HL-60 (cell line): Measurements from ENCODE around the gene CNTRL.

Experiments used
- CTCF ChIP-seq: IDR thresholded peaks from one replicate; pipeline ENCODE4 v1.5.1; 2011; ENCODE audit warnings: low read length, control low read depth, inconsistent platforms; ENCODE audit not compliant: insufficient read depth
- REST ChIP-seq: IDR thresholded peaks from 2 replicates; pipeline ENCODE4 v1.6.1; 2012; ENCODE audit warnings: low read depth; ENCODE audit not compliant: insufficient replicate concordance

GRCh38 chr9:121115466-121115865 lies 40.7 kb downstream of the CNTRL start:
- TF ChIP-seq CTCF = no peak
- no peak for TF ChIP-seq REST
